Hepatocyte (in vitro differentiated cells): Measurements from ENCODE around the gene KLF1. TPM values are rescaled to one million over a fixed set of nuclear protein-coding genes. Genes with fewer than 3 reads are reported as not detected.
A peak's percentile ranks its signal among the peaks of the same experiment; 100 is the strongest.

Experiments used
- DNase-seq: peaks from one replicate; pipeline ENCODE4 v3.0.0-alpha.2; 2016; ENCODE audit warnings: low spot score
- H2AFZ ChIP-seq: fragments of 200-600 bp; sonication (generic); 2 replicates; pipeline ENCODE4 v1.6.0; 2016; ENCODE audit warnings: antibody characterized with exemption, mild to moderate bottlenecking
- H3K27ac ChIP-seq: fragments of 200-600 bp; sonication (generic); 2 replicates; pipeline ENCODE4 v1.5.1; 2016; ENCODE audit warnings: mild to moderate bottlenecking
- H3K27me3 ChIP-seq: fragments of 200-600 bp; sonication (generic); 2 replicates; pipeline ENCODE4 v1.6.1; 2016
- H3K36me3 ChIP-seq: fragments of 200-600 bp; sonication (generic); replicated peaks from 2 replicates; pipeline ENCODE4 v1.5.1; 2016; ENCODE audit warnings: low read depth; ENCODE audit not compliant: insufficient read depth
- H3K4me1 ChIP-seq: fragments of 200-600 bp; sonication (generic); 2 replicates; pipeline ENCODE4 v1.5.1; 2016; ENCODE audit warnings: mild to moderate bottlenecking, moderate library complexity; ENCODE audit not compliant: insufficient read depth
- H3K4me2 ChIP-seq: fragments of 200-600 bp; sonication (generic); 2 replicates; pipeline ENCODE4 v1.6.0; 2016
- H3K4me3 ChIP-seq: fragments of 200-600 bp; sonication (generic); 2 replicates; pipeline ENCODE4 v1.5.1; 2016; ENCODE audit warnings: mild to moderate bottlenecking
- H3K79me2 ChIP-seq: fragments of 200-600 bp; sonication (generic); 2 replicates; pipeline ENCODE4 v1.6.0; 2017; ENCODE audit warnings: mild to moderate bottlenecking
- H3K9me2 ChIP-seq: fragments of 200-600 bp; sonication (generic); replicated peaks from 2 replicates; pipeline ENCODE4 v1.6.0; 2017; ENCODE audit warnings: mild to moderate bottlenecking; ENCODE audit not compliant: insufficient read depth
- H3K9me3 ChIP-seq: fragments of 200-600 bp; sonication (generic); 2 replicates; pipeline ENCODE4 v1.5.1; 2016; ENCODE audit warnings: low read depth, mild to moderate bottlenecking
- H4K20me1 ChIP-seq: fragments of 200-600 bp; sonication (generic); 2 replicates; pipeline ENCODE4 v1.6.0; 2016; ENCODE audit warnings: mild to moderate bottlenecking; ENCODE audit not compliant: insufficient read depth, poor library complexity, severe bottlenecking
- EZH2 ChIP-seq: fragments of 200-600 bp; sonication (generic); IDR thresholded peaks from 2 replicates; pipeline ENCODE4 v1.6.1; 2016; ENCODE audit warnings: antibody characterized with exemption, mild to moderate bottlenecking, borderline replicate concordance
- EZH2phosphoT487 ChIP-seq: fragments of 200-600 bp; sonication (generic); IDR thresholded peaks from one replicate; pipeline ENCODE4 v1.6.1; 2018; ENCODE audit warnings: antibody characterized with exemption, mild to moderate bottlenecking, low read depth, moderate library complexity; ENCODE audit not compliant: unreplicated experiment, severe bottlenecking
- WGBS: methylation state at CpG from one replicate; pipeline ENCODE4 v1.1.6; 2016; ENCODE audit warnings: low lambda C conversion rate; ENCODE audit errors: missing lambda C conversion rate; 5-methylcytosine and 5-hydroxymethylcytosine counted together
- polyA plus RNA-seq: library from polyadenylated mRNA; unstranded; fragments of >200 nt; fragmentation: Nextera tagmentation; extraction: Ambion mirVana; gene quantifications from 2 replicates; pipeline ENCODE4 v1.2.1, GENCODE V29; 2016
- total RNA-seq: library from RNA; depleted of rRNA; stranded (reverse); fragments of >200 nt; gene quantifications from 2 replicates; pipeline ENCODE4 v1.2.3, GENCODE V29; 2014
- TF ChIP-seq, protein P1 (sequence below): fragments of 200-600 bp; sonication (generic); IDR thresholded peaks from 2 replicates; pipeline ENCODE4 v1.5.1; 2016; ENCODE audit warnings: antibody characterized with exemption, mild to moderate bottlenecking; ENCODE audit not compliant: poor library complexity

KLF1 gene
- total and polyA plus RNA-seq, 2 experiments from 2014 or later, result 0.37 TPM; not detected in 1

DNA sequence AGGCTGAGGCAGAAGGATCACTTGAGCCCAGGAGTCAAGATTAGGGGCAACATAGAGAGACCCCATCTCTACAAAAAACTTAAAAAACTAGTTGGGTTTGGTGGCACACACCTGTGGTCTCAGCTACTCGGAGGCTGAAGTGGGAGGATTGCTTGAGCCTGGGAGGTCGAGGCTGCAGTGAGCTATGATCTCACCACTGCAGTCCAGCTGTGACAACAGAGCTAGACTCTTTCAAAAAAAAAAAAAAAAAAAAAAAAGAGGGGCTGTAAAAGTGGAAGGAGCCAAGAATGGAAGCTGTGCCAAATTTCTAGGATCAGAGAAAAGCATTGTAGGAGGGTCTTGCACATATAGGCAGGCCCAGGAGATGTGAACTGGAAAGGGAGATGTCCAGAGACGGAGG is 15.3 kb downstream of the KLF1 start:
- Histone ChIP-seq H3K79me2 (no peaks in the 10 kb centered on the region), H3K27ac (no peak overlapping the region), H3K9me3 (no peaks in the 10 kb centered on the region), H3K4me3 (no peak overlapping the region), H2AFZ (no peak overlapping the region), H3K4me1 (no peaks in the 10 kb centered on the region), H3K9me2 (no peaks in the 10 kb centered on the region), H4K20me1 (no peaks in the 10 kb centered on the region), H3K36me3 (no peaks in the 10 kb centered on the region), H3K27me3 (no peaks in the 10 kb centered on the region), H3K4me2 (no peak overlapping the region)
- TF ChIP-seq EZH2, result no peak
- TF ChIP-seq EZH2phosphoT487, result no peak
- TF ChIP-seq, protein P1, sequence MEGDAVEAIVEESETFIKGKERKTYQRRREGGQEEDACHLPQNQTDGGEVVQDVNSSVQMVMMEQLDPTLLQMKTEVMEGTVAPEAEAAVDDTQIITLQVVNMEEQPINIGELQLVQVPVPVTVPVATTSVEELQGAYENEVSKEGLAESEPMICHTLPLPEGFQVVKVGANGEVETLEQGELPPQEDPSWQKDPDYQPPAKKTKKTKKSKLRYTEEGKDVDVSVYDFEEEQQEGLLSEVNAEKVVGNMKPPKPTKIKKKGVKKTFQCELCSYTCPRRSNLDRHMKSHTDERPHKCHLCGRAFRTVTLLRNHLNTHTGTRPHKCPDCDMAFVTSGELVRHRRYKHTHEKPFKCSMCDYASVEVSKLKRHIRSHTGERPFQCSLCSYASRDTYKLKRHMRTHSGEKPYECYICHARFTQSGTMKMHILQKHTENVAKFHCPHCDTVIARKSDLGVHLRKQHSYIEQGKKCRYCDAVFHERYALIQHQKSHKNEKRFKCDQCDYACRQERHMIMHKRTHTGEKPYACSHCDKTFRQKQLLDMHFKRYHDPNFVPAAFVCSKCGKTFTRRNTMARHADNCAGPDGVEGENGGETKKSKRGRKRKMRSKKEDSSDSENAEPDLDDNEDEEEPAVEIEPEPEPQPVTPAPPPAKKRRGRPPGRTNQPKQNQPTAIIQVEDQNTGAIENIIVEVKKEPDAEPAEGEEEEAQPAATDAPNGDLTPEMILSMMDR, result no peak
- DNase-seq, result no peak
- 89% methylated on average over 3 of the region's 3 CpGs for WGBS

DNA sequence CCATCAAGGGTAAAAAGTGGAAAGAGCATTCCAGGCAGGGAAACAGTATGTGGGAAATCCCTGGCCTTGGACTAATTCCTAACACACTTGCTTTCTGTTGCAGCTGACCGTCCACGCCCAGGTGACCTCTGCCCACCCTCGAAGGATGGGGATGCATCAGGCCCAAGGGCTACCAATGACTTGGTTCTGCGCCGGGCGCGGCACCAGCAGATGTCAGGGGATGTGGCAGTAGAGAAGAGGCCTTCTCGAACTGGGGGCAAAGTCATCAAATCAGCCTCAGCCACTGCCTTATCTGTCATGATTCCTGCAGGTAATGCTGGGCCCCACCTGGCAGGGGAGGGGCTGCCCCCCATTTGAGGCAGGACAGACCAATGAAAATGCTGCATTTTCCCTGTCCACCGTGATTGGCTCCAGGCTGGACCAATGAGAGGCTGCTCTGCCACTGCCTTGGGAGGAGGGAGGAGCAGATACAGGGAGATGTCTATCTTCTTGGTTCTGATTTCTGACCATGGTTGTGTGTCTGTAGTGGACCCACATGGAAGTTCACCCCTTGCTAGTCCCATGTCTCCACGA is 18.4 kb downstream of the KLF1 start:
- H3K9me2 ChIP-seq, result no peaks in the 10 kb centered on the region
- H4K20me1 ChIP-seq, result no peaks in the 10 kb centered on the region
- no peaks in the 10 kb centered on the region for H3K4me1 ChIP-seq
- no peaks in the 10 kb centered on the region for H3K79me2 ChIP-seq
- H3K4me3 ChIP-seq, result no peak overlapping the region
- TF ChIP-seq EZH2phosphoT487 (no peak), EZH2 (no peak)
- TF ChIP-seq, protein P1, result no peak
- DNase-seq, result no peak
- no peaks in the 10 kb centered on the region for H3K36me3 ChIP-seq
- H3K4me2 ChIP-seq, result no peak overlapping the region
- H2AFZ ChIP-seq, result no peak overlapping the region
- H3K9me3 ChIP-seq, result no peaks in the 10 kb centered on the region
- H3K27ac ChIP-seq, result no peak overlapping the region
- WGBS, result 91% methylated on average over 10 of the region's 10 CpGs
- H3K27me3 ChIP-seq, result no peaks in the 10 kb centered on the region

DNA sequence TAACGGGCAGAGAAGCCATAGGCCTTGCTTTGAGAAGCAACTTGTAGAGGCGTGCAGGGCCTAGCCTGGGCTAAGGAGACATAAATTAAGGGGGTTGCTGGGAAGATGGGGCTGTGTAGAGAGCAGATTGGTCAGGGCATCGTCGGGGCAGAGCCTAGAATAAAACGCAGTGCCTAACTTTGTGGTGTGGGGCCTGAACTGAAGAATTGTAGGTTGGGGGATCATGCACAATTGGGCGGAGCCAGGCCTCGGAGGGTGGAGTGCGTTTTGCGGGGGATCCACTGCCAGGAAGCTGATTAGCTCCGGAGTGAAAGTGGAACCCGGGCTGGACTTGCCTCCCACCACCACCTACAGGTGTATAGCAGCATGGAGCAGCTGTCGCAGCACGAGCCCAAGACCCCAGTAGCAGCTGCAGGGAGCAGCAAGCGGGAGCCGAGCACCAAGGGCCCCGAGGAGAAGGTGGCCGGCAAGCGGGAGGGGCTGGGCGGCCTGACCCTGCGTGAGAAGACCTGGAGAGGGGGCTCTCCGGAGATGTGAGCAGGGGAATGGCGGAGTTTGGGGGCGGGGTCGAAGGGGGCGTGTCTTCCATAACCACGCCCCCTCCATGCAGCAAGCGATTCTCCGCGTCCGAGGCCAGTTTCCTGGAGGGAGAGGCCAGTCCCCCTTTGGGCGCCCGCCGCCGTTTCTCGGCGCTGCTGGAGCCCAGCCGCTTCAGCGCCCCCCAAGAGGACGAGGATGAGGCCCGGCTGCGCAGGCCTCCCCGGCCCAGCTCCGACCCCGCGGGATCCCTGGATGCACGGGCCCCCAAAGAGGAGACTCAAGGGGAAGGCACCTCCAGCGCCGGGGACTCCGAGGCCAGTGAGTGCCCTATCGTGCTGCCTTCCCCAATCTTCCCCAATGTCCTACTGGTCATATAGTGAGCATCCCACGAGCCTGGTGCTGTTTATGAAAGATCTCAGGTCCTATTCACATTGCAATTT is 19.6 kb downstream of the KLF1 start:
- no peaks in the 10 kb centered on the region for H3K79me2 ChIP-seq
- peak overlapping the region; percentile 92 for H3K4me2 ChIP-seq
- no peaks in the 10 kb centered on the region for H3K36me3 ChIP-seq
- peak overlapping the region; percentile 12 for H3K27ac ChIP-seq
- H2AFZ ChIP-seq, result peak overlapping the region; percentile 91
- no peaks in the 10 kb centered on the region for H3K9me3 ChIP-seq
- H4K20me1 ChIP-seq, result no peaks in the 10 kb centered on the region
- H3K27me3 ChIP-seq, result no peaks in the 10 kb centered on the region
- peak overlapping the region; percentile 48 for H3K4me3 ChIP-seq
- H3K4me1 ChIP-seq, result no peaks in the 10 kb centered on the region
- H3K9me2 ChIP-seq, result no peaks in the 10 kb centered on the region
- TF ChIP-seq, protein P1, result no peak
- TF ChIP-seq EZH2phosphoT487 (no peak), EZH2 (no peak)
- 16% methylated on average over 36 of the region's 51 CpGs for WGBS
- DNase-seq, result peak; percentile 85
